NB4 (cell line): ENCODE measurements around the gene ACSM2A.

Experiments
- MYC ChIP-seq: IDR thresholded peaks from 2 replicates; pipeline ENCODE4 v1.6.1; 2011; ENCODE audit warnings: low read depth, low read length
- POLR2A ChIP-seq: IDR thresholded peaks from 2 replicates; pipeline ENCODE4 v1.6.1; 2011; ENCODE audit warnings: mild to moderate bottlenecking; ENCODE audit not compliant: insufficient read length; ENCODE audit errors: extremely low read depth
- TF ChIP-seq, protein P1 (sequence below): IDR thresholded peaks from one replicate; pipeline ENCODE4 v1.5.1; 2012; ENCODE audit warnings: low read depth, low read length

DNA sequence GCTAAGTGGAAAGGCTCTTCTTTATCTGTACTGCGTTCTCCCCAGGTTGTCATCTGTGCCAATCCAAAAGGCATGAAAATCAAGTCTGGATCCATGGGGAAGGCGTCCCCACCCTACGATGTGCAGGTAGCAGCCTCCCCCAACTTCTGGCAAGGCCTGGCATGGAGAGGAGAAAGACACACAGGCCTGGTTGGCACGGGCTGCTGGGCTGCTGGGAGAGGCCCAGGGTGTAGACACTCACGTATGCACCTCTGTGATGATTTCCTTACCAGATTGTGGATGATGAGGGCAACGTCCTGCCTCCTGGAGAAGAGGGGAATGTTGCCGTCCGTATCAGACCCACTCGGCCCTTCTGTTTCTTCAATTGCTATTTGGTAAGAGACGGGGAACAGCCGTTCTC lies 20.4 kb upstream of the ACSM2A start:
- TF ChIP-seq, protein P1, sequence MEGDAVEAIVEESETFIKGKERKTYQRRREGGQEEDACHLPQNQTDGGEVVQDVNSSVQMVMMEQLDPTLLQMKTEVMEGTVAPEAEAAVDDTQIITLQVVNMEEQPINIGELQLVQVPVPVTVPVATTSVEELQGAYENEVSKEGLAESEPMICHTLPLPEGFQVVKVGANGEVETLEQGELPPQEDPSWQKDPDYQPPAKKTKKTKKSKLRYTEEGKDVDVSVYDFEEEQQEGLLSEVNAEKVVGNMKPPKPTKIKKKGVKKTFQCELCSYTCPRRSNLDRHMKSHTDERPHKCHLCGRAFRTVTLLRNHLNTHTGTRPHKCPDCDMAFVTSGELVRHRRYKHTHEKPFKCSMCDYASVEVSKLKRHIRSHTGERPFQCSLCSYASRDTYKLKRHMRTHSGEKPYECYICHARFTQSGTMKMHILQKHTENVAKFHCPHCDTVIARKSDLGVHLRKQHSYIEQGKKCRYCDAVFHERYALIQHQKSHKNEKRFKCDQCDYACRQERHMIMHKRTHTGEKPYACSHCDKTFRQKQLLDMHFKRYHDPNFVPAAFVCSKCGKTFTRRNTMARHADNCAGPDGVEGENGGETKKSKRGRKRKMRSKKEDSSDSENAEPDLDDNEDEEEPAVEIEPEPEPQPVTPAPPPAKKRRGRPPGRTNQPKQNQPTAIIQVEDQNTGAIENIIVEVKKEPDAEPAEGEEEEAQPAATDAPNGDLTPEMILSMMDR: no peak
- TF ChIP-seq POLR2A (no peak), MYC (no peak)
